SH-SY5Y (cell line): ENCODE results near the gene DPP6.

Experiments used
- GATA2 ChIP-seq: IDR thresholded peaks from 2 replicates; pipeline ENCODE4 v1.6.1; 2011; ENCODE audit warnings: mild to moderate bottlenecking, low read depth, low read length
- GATA3 ChIP-seq: IDR thresholded peaks from 2 replicates; pipeline ENCODE4 v1.6.1; 2011; ENCODE audit warnings: low read depth, mild to moderate bottlenecking, low read length, moderate library complexity

- no peak for TF ChIP-seq GATA3
- TF ChIP-seq GATA2 = no peak
Observed at GRCh38 chr7:154776350-154776749, 724.2 kb downstream of the DPP6 start.
